Activated T-cell treated with anti-CD3 and anti-CD28 coated beads, Interleukin-2, amount 50 U/mL, for 24 hours (primary cell): ENCODE data around the gene FAM120B.

ENCODE experiments used
- DNase-seq: peaks from one replicate; pipeline ENCODE4 v3.0.0-alpha.2; 2020
- H3K27ac Mint-ChIP-seq: 2 replicates; pipeline ENCODE4 v1.8.0; 2020; ENCODE audit warnings: mild to moderate bottlenecking, mixed read lengths
- H3K27me3 Mint-ChIP-seq: 2 replicates; pipeline ENCODE4 v1.8.0; 2020; ENCODE audit warnings: mixed read lengths
- H3K36me3 Mint-ChIP-seq: 2 replicates; pipeline ENCODE4 v1.8.0; 2020; ENCODE audit warnings: low read depth, mixed read lengths
- H3K4me1 Mint-ChIP-seq: 2 replicates; pipeline ENCODE4 v1.8.0; 2020; ENCODE audit warnings: low read depth, mixed read lengths
- H3K4me3 Mint-ChIP-seq: 2 replicates; pipeline ENCODE4 v1.8.0; 2020; ENCODE audit warnings: mild to moderate bottlenecking, moderate library complexity, mixed read lengths
- H3K9me3 Mint-ChIP-seq: 2 replicates; pipeline ENCODE4 v1.8.0; 2020; ENCODE audit warnings: mixed read lengths

FAM120B gene

DNA sequence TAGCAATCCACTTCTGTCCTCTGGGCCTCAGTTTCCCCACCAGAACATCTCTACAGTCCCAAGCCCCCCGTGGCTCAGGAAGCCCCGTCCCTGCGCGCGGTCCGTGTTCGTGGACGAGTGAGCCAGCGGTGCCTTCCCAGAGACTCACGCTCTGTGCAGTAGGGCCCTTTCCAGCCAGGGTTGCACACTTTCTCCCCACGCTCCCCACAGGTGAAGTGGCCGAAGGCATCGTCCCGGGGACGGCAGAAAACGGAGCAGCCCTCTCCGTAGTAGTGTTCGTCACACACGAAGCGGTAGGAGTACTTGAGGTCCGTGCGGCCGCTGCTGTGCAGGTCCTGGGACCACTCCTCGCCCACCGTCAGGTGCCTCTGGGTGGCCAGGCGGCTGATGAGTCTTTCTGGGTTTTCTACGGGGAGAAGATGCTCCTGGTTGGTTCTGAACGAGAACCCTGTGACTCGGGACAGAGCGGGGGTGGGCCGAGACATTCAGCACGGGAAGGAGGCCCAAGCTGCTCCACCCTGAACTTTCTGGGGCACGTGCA, 18.4 kb upstream of the FAM120B start:
- DNase-seq = peak; percentile 26
- Mint-ChIP-seq H3K27me3 (peaks cover 65% of the 10 kb centered on the region), H3K4me3 (peak overlapping the region; percentile 72), H3K4me1 (peaks cover 30% of the 10 kb centered on the region), H3K27ac (no peak overlapping the region), H3K9me3 (no peaks in the 10 kb centered on the region), H3K36me3 (no peaks in the 10 kb centered on the region)

DNA sequence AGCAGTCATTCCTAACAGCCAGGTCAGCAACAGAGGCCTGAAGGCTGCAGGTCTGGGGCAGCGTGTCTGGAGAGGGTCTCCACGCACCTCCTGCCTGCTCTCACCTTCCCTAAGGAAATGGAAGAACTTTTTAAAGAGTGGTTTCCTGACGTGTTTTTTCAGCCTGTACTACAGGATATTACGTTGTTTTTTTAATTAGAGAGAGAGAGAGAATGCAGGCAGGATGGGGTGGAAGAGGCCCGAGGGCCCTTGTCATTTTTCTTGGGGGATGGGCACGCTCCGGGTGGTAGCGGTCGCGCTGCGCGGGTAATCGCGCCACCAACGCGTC, 17.7 kb upstream of the FAM120B start:
- no peaks in the 10 kb centered on the region for H3K9me3 Mint-ChIP-seq
- H3K4me1 Mint-ChIP-seq = peaks cover 36% of the 10 kb centered on the region
- peak overlapping the region; percentile 72 for H3K4me3 Mint-ChIP-seq
- H3K27ac Mint-ChIP-seq = no peak overlapping the region
- H3K27me3 Mint-ChIP-seq = peaks cover 72% of the 10 kb centered on the region
- DNase-seq = no peak
- no peaks in the 10 kb centered on the region for H3K36me3 Mint-ChIP-seq

DNA sequence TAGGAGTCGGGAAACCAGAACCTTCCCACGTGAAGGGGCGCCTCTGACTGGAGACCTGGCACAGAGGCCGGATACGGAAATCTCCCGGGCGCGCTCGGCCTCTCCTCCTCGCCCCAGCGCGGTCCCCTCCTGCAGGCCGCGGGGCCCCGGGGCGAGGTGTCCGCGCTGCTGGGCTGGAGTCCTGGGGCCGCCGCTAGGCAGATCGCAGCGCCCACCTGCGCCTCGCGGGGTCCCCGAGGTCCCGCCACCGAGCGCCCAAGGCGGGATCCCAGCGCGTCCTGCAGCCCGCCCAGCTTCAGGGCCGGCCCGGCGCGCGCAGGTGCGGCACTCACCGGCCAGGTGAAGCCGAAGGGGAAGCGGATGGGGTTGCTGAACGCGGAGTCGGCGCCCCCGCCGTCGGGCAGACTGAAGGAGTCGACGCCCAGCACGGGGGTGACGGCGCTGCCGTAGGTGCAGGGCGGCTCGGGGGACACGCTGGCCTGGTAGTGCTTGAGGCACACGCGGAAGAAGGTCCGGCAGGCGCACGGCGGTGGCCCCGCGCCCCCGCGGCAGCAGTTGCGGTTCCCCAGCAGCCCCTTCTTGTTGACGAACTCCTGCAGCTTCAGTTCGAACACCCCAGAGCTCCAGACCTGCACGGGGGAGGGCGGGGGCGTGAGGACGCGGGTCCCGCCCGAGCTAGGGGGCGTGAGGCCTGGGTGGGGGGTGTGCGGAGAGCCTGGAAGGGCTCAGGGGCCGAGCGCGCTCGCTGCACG, 17.2 kb upstream of the FAM120B start:
- H3K36me3 Mint-ChIP-seq = no peaks in the 10 kb centered on the region
- H3K4me1 Mint-ChIP-seq = peaks cover 42% of the 10 kb centered on the region
- no peaks in the 10 kb centered on the region for H3K9me3 Mint-ChIP-seq
- H3K27me3 Mint-ChIP-seq = peaks cover 74% of the 10 kb centered on the region
- H3K27ac Mint-ChIP-seq = no peak overlapping the region
- peak; percentile 60 for DNase-seq
- H3K4me3 Mint-ChIP-seq = peak overlapping the region; percentile 72

DNA sequence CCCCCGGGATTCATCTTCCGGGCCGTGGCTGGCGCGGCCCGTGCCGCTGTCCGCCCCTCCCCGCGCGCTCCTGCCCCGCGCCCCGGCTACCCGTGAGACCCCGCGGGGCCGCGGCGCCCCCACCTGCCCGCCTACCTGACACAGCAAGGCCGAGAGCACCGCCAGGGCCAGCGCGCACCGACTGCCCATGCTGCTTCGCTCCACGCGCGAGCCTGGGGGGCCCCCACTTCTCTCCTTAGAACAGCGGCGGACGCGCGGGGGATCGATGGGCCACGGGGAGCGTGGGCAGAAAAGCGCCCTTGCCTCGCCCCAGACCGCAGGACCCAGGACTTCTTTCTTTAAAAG, 16.6 kb upstream of the FAM120B start:
- Mint-ChIP-seq H3K36me3 (no peaks in the 10 kb centered on the region), H3K4me1 (peaks cover 47% of the 10 kb centered on the region), H3K9me3 (no peaks in the 10 kb centered on the region), H3K27ac (no peak overlapping the region), H3K27me3 (peaks cover 79% of the 10 kb centered on the region), H3K4me3 (peak overlapping the region; percentile 80)
- no peak for DNase-seq

DNA sequence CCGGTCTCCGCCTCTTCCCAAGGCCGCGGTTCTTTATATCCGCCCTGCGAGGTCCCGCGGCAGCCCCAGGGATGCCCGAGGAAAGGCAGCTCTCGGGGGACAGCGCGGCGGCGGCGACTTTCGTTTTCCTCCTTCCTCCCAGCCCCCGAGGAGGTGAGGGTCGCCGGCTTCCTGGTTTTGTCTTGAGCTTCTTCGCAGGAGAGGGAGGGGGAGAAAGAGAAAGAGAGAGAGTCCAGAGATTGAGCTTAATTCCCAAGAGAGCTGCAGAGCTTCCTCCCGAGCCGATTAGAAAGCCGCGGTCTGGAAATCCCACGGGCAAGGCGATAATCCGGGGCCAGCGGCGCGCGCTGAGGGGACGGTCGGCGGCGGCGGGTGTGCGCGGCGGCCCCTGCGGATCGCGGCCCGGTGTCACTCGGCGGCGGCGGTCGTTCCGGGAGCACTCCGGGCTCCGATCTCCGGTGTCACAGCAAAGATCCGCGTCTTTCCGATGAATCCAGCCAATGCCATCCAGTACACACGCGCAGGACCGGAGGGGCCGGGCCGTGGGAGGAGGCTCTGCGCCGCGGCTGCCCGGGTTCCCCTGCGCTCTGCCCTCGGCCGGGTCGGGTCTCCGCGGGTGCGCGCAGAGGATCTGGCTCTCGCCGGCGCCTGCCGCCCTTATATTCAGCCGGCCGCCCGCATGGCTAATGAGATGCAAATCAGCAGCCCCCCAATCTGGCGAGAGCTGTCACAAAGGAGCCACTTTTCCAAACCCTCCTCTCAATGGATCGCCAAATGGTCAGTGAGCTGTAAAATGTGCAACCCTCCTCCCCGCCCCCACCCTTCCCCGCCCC, 16.0 kb upstream of the FAM120B start, which contains the start of gene DLL1:
Gene DLL1, minus strand, starts transcription at position 783 of the 833 bp plus-strand sequence. CDS start 939 bp downstream, outside the sequence.
- Mint-ChIP-seq H3K4me3 (peak within 1 kb of the TSS; percentile 80), H3K27me3 (peaks cover 80% of the 10 kb centered on the region), H3K36me3 (no peaks in the 10 kb centered on the region), H3K4me1 (peaks cover 51% of the 10 kb centered on the region), H3K9me3 (no peaks in the 10 kb centered on the region), H3K27ac (peak within 1 kb of the TSS; percentile 50)
- DNase-seq = peak; percentile 64

DNA sequence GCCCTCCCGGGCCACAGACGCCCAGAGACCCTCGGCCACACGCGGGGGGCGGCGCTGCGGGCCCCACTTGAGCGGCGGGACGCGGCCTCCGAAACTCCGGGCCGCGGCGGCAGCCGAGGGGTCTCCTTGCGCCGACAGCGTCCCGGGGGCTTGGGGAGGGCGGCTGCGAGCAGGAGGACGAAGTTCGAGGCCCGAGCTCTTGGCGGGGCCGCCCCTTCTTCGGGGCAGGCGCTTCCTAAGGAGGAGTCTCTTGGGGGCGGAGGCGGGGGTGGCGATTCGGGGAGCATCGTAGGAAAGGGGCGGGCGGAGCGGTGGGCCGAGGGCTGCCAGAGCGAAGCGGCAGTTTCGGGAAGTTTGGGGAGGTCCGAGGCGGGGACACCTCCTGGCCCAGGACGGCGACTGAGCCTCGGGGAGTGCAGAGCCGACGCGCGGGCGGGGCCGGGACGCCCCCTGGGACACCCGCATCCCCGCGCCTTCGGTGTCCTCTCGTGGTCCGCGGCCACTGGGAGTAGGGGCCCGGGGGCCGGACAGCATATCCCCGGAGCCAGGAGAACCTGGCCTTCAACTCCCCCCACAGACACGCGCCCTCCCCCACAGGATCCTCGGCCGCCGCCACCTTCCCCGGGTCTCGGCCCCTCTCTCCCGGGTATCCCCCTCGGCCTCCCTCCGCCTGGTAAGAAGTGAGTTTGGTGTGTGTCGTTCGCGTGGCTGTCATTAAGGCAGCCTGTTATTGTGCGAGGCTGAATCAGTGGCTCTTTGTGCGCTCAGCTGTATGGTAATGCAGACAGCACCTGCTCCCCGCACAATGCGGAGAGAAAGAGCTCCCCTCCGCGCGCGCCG, 15.1 kb upstream of the FAM120B start:
- Mint-ChIP-seq H3K9me3 (no peaks in the 10 kb centered on the region), H3K4me3 (peak overlapping the region; percentile 72), H3K4me1 (peaks cover 53% of the 10 kb centered on the region), H3K27me3 (peaks cover 80% of the 10 kb centered on the region), H3K36me3 (no peaks in the 10 kb centered on the region), H3K27ac (no peak overlapping the region)
- peak; percentile 51 for DNase-seq

DNA sequence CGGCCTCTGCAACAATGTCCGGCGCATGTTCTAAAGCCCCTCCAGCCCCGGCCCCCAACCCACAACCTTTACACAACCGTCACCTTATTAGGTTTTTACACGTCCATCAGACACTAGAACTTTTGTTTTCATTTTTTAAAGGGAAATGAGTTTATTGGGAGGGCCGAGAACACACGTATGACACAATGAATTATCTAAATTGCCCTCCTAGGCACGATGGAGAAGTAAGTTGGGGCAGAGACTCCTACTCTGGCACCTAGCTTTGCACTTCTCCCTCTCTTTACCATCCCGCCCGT, 14.5 kb upstream of the FAM120B start:
- H3K27me3 Mint-ChIP-seq = peaks cover 74% of the 10 kb centered on the region
- H3K9me3 Mint-ChIP-seq = no peaks in the 10 kb centered on the region
- no peak overlapping the region for H3K27ac Mint-ChIP-seq
- peak overlapping the region; percentile 72 for H3K4me3 Mint-ChIP-seq
- DNase-seq = no peak
- no peaks in the 10 kb centered on the region for H3K36me3 Mint-ChIP-seq
- H3K4me1 Mint-ChIP-seq = peaks cover 50% of the 10 kb centered on the region

DNA sequence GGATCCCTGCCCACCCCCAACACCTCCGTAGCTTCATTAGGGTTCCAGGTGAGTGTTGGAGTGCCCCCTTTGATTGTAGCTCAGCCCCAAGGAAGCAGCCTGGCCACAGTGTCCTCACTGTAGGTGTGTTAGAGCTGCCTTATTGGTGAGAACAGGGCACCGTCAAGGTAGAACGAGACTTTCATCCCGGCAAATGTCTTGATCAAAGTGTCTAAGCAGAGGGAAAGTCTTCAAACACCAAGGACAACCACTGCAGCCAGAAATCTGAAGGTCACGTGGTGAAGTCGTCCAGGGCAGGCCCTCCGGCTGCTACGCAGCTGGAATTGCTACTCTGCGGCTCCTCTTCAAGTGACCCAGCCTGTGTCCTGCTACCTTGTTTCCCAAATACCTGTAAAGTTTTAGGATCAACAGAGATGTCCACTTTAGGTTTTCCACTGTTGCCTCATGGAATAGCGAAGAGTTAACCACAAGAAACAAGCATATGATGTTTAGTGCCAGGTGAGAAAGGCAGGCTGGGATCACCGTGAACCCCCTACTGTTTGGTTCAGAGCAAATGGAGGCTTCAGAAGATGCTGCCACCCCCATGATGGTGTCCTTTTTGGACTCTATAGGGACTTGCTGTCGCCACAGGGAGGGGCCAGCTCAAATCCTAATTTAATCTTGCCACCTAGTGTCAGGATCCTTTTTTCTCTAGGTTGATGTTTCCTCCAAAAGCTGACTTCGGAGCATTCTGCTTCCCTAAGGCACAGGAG, 14.0 kb upstream of the FAM120B start:
- peaks cover 50% of the 10 kb centered on the region for H3K4me1 Mint-ChIP-seq
- peak; percentile 38 for DNase-seq

DNA sequence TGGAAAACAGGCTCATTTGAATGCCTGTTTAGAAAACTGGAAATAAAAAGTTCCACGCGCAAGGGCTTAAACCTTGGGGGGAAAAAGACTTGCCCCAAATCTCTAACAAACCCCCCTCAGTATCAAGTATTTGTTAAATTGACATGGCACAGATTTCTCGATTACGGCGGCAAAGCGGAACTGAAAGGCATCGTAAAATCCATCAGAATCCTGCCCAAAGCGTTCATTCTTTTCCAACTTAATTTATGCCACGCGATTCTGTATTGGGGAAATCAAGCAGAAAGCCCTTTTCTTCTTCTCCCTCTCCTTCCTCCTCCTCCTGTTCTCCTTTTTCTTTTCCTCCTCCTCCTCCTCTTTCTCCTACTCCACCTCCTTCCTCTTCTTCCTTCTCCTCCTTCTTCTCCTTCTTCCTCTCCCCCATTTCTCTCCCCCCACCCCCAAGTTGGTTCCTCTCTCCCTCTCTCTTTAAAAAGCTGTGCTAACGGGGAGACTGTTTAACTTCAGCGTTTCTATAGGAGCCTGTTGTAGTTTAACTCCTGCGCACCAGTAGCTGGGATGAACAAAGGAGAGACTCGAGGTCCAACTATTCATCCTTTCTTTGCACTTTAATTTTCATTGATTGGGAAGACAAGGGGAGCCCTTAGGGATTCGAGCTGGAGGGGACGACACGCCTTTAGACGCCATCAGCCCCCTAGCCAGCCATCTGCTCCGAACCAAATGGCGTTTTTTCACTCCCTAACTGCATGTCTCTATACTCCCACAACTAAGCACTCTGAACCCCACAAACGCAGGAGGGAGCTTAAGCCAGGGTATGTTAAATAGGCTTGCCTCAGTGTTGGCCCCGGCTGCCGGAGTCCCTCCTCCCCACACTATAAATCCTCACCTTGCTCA, 13.0 kb upstream of the FAM120B start:
- Mint-ChIP-seq H3K36me3 (no peaks in the 10 kb centered on the region), H3K9me3 (no peaks in the 10 kb centered on the region), H3K27ac (no peak overlapping the region), H3K4me3 (no peak overlapping the region), H3K4me1 (peaks cover 46% of the 10 kb centered on the region), H3K27me3 (peaks cover 74% of the 10 kb centered on the region)
- DNase-seq = peak; percentile 31

More for the DNA sequence above, 14.0 kb upstream of the FAM120B start:
- Mint-ChIP-seq H3K4me3 (peak overlapping the region; percentile 72), H3K9me3 (no peaks in the 10 kb centered on the region), H3K27me3 (peaks cover 74% of the 10 kb centered on the region), H3K27ac (no peak overlapping the region), H3K36me3 (no peaks in the 10 kb centered on the region)

DNA sequence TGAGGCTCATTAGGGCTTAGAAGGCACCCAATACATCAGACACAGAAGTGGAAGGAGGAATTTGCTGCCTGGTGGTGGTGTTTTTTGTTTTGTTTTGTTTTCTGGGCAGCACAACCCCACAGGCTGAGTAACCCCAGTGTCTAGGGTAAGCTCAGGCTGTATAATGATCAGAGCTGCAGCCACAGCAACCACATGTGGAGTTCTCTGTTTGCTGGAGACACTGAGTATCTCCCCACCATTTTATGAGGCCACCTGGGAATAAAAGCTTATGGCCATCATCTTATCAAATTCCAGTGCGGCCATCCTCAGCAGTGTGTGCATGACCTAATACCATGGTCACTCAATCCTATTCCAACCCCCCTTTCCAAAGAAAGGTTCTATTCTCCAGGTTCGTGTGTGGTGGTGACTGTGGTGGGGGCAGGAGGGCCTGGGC, 12.2 kb upstream of the FAM120B start:
- Mint-ChIP-seq H3K27me3 (peaks cover 76% of the 10 kb centered on the region), H3K27ac (no peak overlapping the region), H3K4me3 (no peak overlapping the region), H3K9me3 (no peaks in the 10 kb centered on the region), H3K4me1 (peaks cover 42% of the 10 kb centered on the region), H3K36me3 (no peaks in the 10 kb centered on the region)
- peak; percentile 30 for DNase-seq

DNA sequence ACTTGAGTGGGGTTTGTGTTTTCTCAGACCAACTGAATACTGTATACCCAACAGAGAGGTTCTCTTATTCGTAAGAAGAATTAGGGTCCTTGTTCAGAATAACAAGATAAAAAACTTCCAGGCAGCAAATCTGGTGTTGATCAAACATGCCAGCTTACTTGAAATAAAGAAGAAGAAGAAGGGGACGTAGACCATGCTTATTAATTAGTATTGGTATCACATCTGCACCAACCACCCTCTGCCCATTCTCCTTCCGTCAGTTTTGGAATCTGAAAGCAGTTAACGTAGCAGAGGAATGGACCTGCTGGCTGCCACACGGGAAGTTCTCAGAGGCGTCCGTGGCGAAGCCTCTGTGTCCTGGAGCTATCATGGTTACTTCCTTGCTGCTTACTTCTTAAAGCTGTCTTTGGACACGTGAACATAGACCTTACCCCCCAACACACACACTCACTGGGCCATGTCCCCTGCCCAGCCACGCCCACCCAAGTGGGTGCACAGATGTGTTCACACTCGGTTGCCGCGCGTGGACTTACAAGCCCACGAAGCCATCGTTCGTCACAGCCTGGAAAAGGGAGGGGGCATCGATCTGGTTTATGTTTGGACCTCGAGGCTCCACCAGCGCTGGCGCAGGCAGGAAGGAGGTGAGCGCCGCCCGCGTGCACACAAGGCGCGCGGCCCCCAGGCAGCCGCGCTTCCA, 11.6 kb upstream of the FAM120B start:
- peak; percentile 56 for DNase-seq
- Mint-ChIP-seq H3K27me3 (peaks cover 82% of the 10 kb centered on the region), H3K27ac (no peak overlapping the region)

DNA sequence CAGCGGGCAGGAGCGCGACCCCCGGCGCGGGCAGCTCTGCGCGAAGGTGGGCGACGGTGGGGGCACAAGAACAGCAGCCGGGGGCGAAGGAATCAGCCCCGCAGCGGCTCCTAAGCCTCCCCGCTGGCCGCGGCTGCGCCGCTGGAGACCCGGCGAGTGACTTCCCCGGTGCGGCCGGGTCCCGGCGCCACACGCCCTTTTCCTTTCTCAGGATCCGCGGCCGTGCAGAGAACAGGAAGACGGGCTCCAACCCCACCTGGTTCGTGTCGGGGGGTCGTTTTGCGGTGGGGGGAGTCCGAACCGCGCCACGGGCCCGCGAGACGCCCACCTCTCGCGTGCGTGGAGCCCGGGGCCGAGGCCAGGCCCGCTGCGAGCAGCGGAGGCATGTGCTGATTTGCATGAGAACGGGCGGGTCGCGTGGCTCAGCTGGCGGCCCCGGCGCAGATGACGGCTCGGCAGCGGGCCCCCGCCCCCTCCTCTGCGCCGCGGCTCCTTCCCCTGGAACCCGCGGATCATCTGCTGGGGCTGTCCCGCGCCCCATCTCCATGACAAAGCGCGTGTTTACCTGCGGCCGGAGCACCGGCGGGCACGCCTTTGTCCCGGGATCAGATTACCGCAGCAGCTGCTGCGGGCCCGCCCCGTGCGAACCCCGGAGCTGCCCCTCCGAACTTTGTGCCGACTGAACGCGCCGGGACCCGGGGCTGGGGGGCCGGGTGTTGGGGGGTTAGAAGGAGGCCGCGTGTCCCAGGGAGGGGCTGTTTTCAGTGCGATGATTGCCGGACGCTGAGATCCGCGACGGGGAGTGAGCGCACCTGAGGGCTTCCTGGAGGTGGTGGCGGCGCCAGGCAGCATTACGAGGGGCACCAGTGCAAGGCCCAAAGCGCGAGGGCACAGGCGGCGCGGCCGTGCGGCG, 10.8 kb upstream of the FAM120B start:
- Mint-ChIP-seq H3K36me3 (no peaks in the 10 kb centered on the region), H3K4me3 (peak overlapping the region; percentile 70), H3K27ac (no peak overlapping the region), H3K9me3 (no peaks in the 10 kb centered on the region), H3K4me1 (peaks cover 38% of the 10 kb centered on the region), H3K27me3 (peaks cover 81% of the 10 kb centered on the region)
- peak; percentile 63 for DNase-seq

More for the DNA sequence above, 11.6 kb upstream of the FAM120B start:
- H3K4me3 Mint-ChIP-seq = peak overlapping the region; percentile 43
- H3K9me3 Mint-ChIP-seq = no peaks in the 10 kb centered on the region
- no peaks in the 10 kb centered on the region for H3K36me3 Mint-ChIP-seq
- peaks cover 41% of the 10 kb centered on the region for H3K4me1 Mint-ChIP-seq
